DMS153 (cell line): Measurements from ENCODE around the gene SPRR1B.
"Not testable (repeated sequence)": the region's sequence is repeated elsewhere in the genome, so short reads cannot be mapped to it uniquely, and the experiment has no call there.

Experiments used
- DNase-seq: peaks from one replicate; lab custom pipeline; 2025; lab: John Stamatoyannopoulos, UW

The SPRR1B gene

GRCh38 chr1:153040950-153041631 is 10.1 kb downstream of the SPRR1B start, which contains the start of gene SPRR2D:
TSS of gene SPRR2D (minus strand) at chr1:153041120. CDS start at chr1:153040346, 774 bp downstream.
- DNase-seq, result no peak

- no peak for DNase-seq
Measured at GRCh38 chr1:153049211-153049610, 18.2 kb downstream of the SPRR1B start.

- not testable (repeated sequence) for DNase-seq
Measured at GRCh38 chr1:153056111-153056510, 25.1 kb downstream of the SPRR1B start.

GRCh38 chr1:153057375-153057774 is 26.4 kb downstream of the SPRR1B start, which contains the start of gene SPRR2A:
TSS of gene SPRR2A (minus strand) at chr1:153057512. CDS start at chr1:153056735, 777 bp downstream.
- DNase-seq, result no peak

GRCh38 chr1:153058154-153058553 is 27.2 kb downstream of the SPRR1B start:
- no peak for DNase-seq

GRCh38 chr1:153058826-153059784 is 28.1 kb downstream of the SPRR1B start:
- no peak for DNase-seq

GRCh38 chr1:153070243-153070642 is 39.2 kb downstream of the SPRR1B start:
- no peak for DNase-seq

- DNase-seq, result no peak
Measured at GRCh38 chr1:153071511-153071910, 40.5 kb downstream of the SPRR1B start, which contains the start of gene SPRR2B. TSS of gene SPRR2B (minus strand) at chr1:153071611. CDS start at chr1:153070839, 772 bp downstream.

GRCh38 chr1:153072806-153073726 is 42.1 kb downstream of the SPRR1B start:
- no peak for DNase-seq

- DNase-seq, result no peak
Measured at GRCh38 chr1:153081736-153082135, 50.7 kb downstream of the SPRR1B start.
